Panc1 (cell line): ENCODE measurements around the gene KAT8.

ENCODE experiments used
- POLR2AphosphoS5 ChIP-seq: IDR thresholded peaks from 2 replicates; pipeline ENCODE4 v1.6.1; 2012; ENCODE audit warnings: mild to moderate bottlenecking, low read depth, low read length, moderate library complexity
- TF ChIP-seq, protein P1 (sequence below): fragments of 450-650 bp; IDR thresholded peaks from 2 replicates; pipeline ENCODE4 v1.5.1; 2017; ENCODE audit warnings: mild to moderate bottlenecking

DNA sequence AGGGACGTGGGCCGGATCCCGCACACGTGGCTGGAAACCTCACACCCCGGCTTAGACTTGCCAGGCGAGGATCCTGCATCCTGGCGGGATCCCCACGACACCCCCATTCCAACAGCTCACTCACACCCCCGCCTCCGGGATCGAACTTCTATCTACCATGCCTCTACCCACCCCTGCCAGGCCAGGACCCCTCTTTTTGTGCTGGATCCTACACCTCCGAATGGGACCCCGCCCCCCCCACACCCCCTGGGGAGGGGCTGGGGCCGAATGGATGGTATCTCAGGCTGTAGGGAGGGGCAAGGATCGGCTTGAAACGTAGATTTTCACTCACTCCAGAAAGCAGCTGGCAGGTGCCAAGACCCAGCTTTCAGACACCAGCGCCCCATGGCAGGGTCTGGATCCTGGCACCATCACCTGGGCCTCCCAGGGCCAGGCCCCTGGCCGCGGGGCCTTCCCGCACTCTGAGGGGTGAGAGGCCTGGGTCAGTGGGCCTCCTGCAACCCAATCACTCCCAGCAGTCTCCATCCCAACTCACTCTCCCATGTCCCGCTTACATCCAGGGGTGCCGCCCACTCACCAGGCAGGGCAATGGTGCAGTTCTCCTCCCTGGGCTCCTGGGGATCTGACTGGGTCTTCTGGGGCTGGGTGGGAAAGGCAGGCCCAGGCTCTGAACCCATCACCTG lies 25.7 kb downstream of the KAT8 start:
- no peak for TF ChIP-seq POLR2AphosphoS5
- TF ChIP-seq, protein P1, sequence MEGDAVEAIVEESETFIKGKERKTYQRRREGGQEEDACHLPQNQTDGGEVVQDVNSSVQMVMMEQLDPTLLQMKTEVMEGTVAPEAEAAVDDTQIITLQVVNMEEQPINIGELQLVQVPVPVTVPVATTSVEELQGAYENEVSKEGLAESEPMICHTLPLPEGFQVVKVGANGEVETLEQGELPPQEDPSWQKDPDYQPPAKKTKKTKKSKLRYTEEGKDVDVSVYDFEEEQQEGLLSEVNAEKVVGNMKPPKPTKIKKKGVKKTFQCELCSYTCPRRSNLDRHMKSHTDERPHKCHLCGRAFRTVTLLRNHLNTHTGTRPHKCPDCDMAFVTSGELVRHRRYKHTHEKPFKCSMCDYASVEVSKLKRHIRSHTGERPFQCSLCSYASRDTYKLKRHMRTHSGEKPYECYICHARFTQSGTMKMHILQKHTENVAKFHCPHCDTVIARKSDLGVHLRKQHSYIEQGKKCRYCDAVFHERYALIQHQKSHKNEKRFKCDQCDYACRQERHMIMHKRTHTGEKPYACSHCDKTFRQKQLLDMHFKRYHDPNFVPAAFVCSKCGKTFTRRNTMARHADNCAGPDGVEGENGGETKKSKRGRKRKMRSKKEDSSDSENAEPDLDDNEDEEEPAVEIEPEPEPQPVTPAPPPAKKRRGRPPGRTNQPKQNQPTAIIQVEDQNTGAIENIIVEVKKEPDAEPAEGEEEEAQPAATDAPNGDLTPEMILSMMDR: no peak
